Measurements from ENCODE around the gene CCNA1. TPM values are rescaled to one million over a fixed set of nuclear protein-coding genes. Genes with fewer than 3 reads are reported as not detected.

CCNA1 gene
- total RNA-seq, 4 donors from 2014 or later: not detected

DNA sequence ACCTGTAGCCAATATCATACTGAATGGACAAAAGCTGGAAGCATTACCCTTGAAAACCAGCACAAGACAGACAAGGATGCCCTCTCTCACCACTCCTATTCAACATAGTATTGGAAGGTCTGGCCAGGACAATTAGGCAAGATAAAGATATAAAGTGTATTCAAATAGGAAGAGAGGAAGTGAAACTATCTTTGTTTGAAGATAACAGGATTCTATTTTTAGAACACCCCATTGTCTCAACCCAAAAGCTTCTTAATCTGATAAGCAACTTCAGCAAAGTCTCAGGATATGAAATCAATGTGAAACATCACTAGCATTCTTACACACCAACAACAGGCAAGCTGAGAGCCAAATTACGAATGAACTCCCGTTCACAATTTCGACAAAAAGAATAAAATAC lies 17.8 kb upstream of the CCNA1 start:
- WGBS, 2 donors: 88 to 93% methylated on average over 3 of the region's 3 CpGs
- H3K4me3 ChIP-seq (ENCODE audit: low read depth, poor library complexity, severe bottlenecking): no peak overlapping the region
- DNase-seq (ENCODE audit: low spot score in 2 of 2): no peak
- intact Hi-C loops (cut with DNase I; ENCODE audit: low total_unique reads): no loop called here
- TF ChIP-seq, protein P1, sequence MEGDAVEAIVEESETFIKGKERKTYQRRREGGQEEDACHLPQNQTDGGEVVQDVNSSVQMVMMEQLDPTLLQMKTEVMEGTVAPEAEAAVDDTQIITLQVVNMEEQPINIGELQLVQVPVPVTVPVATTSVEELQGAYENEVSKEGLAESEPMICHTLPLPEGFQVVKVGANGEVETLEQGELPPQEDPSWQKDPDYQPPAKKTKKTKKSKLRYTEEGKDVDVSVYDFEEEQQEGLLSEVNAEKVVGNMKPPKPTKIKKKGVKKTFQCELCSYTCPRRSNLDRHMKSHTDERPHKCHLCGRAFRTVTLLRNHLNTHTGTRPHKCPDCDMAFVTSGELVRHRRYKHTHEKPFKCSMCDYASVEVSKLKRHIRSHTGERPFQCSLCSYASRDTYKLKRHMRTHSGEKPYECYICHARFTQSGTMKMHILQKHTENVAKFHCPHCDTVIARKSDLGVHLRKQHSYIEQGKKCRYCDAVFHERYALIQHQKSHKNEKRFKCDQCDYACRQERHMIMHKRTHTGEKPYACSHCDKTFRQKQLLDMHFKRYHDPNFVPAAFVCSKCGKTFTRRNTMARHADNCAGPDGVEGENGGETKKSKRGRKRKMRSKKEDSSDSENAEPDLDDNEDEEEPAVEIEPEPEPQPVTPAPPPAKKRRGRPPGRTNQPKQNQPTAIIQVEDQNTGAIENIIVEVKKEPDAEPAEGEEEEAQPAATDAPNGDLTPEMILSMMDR (IDR thresholded peaks at IDR 0.05): no peak
- no peak for TF ChIP-seq POLR2A (IDR thresholded peaks at IDR 0.05)

DNA sequence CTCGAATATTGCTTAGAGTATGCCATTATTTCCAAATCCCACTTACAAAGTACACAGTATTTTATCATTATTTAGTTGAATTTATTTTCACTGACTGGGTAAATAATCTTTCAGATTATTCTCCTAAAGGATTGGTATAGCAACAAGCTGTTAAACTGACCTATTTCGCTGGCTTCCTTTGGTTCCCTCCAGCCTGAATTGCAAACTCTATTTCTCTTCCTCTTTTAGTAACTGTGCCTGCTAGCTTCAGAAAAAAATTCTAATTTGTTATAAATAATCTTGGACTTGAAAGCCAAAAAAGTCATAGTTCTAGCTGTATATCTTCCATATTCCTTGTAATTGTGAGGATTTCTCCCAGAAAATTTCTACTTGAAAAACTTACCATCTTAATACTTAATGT lies 15.0 kb upstream of the CCNA1 start:
- H3K4me3 ChIP-seq (ENCODE audit: low read depth, poor library complexity, severe bottlenecking): no peak overlapping the region
- 75 to 79% methylated on average over 2 of the region's 2 CpGs for WGBS, 2 donors
- no peak for DNase-seq (ENCODE audit: low spot score in 2 of 2)
- intact Hi-C loops (cut with DNase I; ENCODE audit: low total_unique reads): no loop called here
- no peak for TF ChIP-seq POLR2A (IDR thresholded peaks at IDR 0.05)
- TF ChIP-seq, protein P1 (IDR thresholded peaks at IDR 0.05): no peak

DNA sequence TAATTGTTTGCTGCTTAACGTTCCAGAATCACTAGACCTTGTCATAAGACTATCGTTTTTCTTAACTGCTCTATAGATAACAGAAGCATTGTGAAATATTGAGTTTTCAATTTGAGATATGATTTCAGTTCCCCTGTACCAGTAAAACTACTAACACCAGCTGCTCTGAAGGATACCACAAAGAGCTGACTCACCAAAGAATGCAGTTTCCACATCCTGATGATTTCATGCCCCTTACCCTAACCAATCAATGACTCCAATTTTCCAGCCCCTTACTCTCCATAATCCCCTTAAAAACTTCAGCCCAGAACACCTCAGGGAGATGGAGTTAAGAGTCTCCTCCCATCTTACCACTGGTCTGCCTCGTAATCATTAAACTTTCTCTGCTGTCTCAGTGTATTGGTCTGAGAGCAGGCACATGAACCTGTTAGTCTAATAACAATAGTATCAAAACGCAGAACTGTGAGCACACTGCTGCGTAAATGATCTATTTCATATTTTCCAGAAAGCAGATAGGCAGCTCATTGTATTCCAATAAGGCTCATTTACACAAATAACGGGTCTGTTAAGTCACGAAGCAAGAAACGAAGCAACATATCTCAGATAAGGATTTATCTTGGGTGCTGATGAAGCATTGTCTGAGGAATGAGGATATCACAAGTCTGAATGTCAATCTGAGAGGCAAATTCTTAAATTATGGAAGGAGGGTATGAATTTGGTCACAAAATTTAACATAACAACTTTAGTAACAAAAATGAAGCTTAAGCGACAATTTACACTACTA lies 14.1 kb upstream of the CCNA1 start:
- TF ChIP-seq, protein P1 (IDR thresholded peaks at IDR 0.05): no peak
- TF ChIP-seq POLR2A (IDR thresholded peaks at IDR 0.05): no peak
- no peak overlapping the region for H3K4me3 ChIP-seq (ENCODE audit: low read depth, poor library complexity, severe bottlenecking)
- no peak for DNase-seq (ENCODE audit: low spot score in 2 of 2)
- intact Hi-C loops (cut with DNase I; ENCODE audit: low total_unique reads): no loop called here
- WGBS, 2 donors: 58 to 71% methylated on average over 9 of the region's 9 CpGs

DNA sequence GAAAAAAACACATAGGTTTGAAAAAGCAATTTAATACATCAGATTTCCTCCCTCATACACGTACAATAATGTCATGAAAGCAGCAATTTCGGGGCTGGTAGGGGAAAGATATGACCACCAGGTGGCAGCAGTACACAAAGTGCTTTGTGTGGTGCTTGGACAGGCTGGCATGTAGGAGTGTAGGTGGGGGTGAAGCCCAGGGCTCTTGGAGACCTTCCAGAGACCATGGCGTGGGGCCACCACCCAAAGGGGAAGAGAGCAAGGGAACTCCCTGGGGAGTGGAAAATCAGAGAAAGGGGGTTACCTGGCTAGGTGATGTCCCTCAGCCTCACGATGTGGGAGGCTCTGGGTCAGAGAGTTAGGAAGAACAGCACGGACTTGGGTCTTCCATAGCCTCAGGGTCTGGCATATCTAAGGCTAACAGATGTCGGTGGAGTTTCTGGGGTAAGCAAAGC lies 11.8 kb upstream of the CCNA1 start:
- DNase-seq (ENCODE audit: low spot score in 2 of 2): peak; percentile 66 to 93
- H3K4me3 ChIP-seq (ENCODE audit: low read depth, poor library complexity, severe bottlenecking): no peak overlapping the region
- TF ChIP-seq POLR2A (IDR thresholded peaks at IDR 0.05): no peak
- TF ChIP-seq, protein P1 (IDR thresholded peaks at IDR 0.05): peak in 1 of 3 donors; percentile 54
- intact Hi-C loops (cut with DNase I; ENCODE audit: low total_unique reads): no loop called here
- 16 to 22% methylated on average over 6 of the region's 6 CpGs for WGBS, 2 donors

DNA sequence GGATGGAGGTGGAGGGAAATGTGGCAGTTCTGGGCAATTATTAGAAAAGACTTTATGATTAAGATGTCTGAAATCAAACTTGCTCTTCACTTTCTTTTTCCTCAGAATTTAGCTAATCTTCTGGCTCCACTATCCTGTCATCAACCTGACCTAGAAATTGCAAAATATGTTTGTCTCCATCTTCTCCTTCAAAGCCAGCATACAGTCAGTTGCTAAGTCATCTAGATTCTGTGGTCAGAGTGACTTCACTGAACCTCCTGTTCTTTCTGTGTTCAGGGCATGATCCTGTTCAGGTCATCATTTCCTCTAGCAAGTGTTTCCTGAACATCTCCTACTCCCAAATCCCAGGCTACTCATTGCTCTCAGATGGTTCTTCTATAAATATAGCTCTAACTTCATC lies 10.8 kb upstream of the CCNA1 start:
- intact Hi-C loops (cut with DNase I; ENCODE audit: low total_unique reads): no loop called here
- TF ChIP-seq, protein P1 (IDR thresholded peaks at IDR 0.05): no peak
- TF ChIP-seq POLR2A (IDR thresholded peaks at IDR 0.05): no peak
- DNase-seq (ENCODE audit: low spot score in 2 of 2): no peak
- H3K4me3 ChIP-seq (ENCODE audit: low read depth, poor library complexity, severe bottlenecking): no peak overlapping the region

DNA sequence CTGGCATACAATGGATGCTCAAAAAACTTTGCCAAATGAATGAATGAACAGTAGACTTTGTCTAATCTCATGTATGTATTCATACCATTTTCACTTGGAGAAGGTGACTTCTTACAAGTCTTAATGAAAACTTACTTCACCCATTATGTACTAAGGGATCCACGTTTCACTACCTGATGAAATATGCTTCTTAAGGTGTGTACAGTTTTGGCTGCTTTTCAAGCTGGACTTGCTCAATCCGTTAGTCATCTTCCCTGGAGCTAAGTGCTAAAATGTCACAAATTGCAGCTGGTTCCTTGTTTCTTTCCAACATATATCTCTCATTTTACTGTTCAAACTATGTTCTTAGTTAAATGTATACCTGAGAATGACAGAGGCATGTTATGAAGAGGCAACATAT lies 4.2 kb upstream of the CCNA1 start:
- DNase-seq (ENCODE audit: low spot score in 2 of 2): no peak
- intact Hi-C loops (cut with DNase I; ENCODE audit: low total_unique reads): no loop called here

More for the DNA sequence above, 4.2 kb upstream of the CCNA1 start:
- WGBS, 2 donors: 28 to 29% methylated on average over 2 of the region's 2 CpGs
- no peak for TF ChIP-seq POLR2A (IDR thresholded peaks at IDR 0.05)
- TF ChIP-seq, protein P1 (IDR thresholded peaks at IDR 0.05): no peak
- H3K4me3 ChIP-seq (ENCODE audit: low read depth, poor library complexity, severe bottlenecking): no peak overlapping the region

Measured in lower leg skin (tissue), 4 donors.